Measurements from ENCODE around the gene PACRG.

PACRG gene

GRCh38 chr6:162856885-162857284, 129.1 kb downstream of the PACRG start:
- Histone ChIP-seq H3K27me3 (ENCODE audit: control insufficient read depth, insufficient read depth, low read length) (no peaks in the 10 kb centered on the region), H3K27ac (ENCODE audit: low read length) (peak overlapping the region; percentile 47), H3K36me3 (ENCODE audit: control insufficient read depth, insufficient read depth, low read length) (no peaks in the 10 kb centered on the region), H3K4me1 (ENCODE audit: control insufficient read depth, insufficient read depth, low read length) (peaks cover 2% of the 10 kb centered on the region; the same call in 1 of the 2 replicates), H3K9me3 (ENCODE audit: control insufficient read depth, insufficient read depth, low read length) (no peaks in the 10 kb centered on the region), H3K4me3 (ENCODE audit: low read length) (no peak overlapping the region)
- WGBS (ENCODE audit: insufficient coverage, insufficient read length): no CpG with 5 or more reads among the region's 7 CpGs
- peak; percentile 75 for DNase-seq (ENCODE audit: low read depth, low spot score)

- Histone ChIP-seq H3K27ac (ENCODE audit: low read length) (peak overlapping the region; percentile 47), H3K4me1 (ENCODE audit: control insufficient read depth, insufficient read depth, low read length) (peaks cover 2% of the 10 kb centered on the region; the same call in 1 of the 2 replicates), H3K9me3 (ENCODE audit: control insufficient read depth, insufficient read depth, low read length) (no peaks in the 10 kb centered on the region), H3K27me3 (ENCODE audit: control insufficient read depth, insufficient read depth, low read length) (no peaks in the 10 kb centered on the region), H3K4me3 (ENCODE audit: low read length) (no peak overlapping the region), H3K36me3 (ENCODE audit: control insufficient read depth, insufficient read depth, low read length) (no peaks in the 10 kb centered on the region)
- WGBS (ENCODE audit: insufficient coverage, insufficient read length): no CpG with 5 or more reads among the region's 2 CpGs
- DNase-seq (ENCODE audit: low read depth, low spot score): no peak
Observed at GRCh38 chr6:162857326-162857725, 129.6 kb downstream of the PACRG start.

DNA sequence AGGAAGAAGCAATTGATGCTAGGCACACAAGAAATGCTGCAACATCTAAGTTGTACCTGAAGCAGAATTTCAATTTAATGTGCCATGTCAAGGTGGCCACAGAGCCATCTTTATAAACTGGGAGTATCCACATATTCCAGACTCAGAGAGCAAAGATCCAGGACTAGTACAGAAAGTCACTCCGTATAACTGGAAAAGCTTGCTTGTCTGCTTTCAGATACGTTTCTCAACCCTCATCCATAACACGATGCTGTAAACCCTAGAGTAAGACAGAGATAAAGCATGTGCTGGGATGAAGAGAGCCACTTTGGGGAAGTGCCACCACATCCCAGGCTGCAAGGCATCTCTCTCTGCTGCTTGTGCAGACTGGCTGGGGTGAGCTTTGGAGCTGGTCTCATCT, 134.7 kb downstream of the PACRG start:
- WGBS (ENCODE audit: insufficient coverage, insufficient read length): no CpG with 5 or more reads among the region's 3 CpGs
- no peaks in the 10 kb centered on the region for H3K9me3 ChIP-seq (ENCODE audit: control insufficient read depth, insufficient read depth, low read length)
- no peak overlapping the region for H3K4me3 ChIP-seq (ENCODE audit: low read length)
- H3K36me3 ChIP-seq (ENCODE audit: control insufficient read depth, insufficient read depth, low read length): no peaks in the 10 kb centered on the region
- H3K27ac ChIP-seq (ENCODE audit: low read length): no peak overlapping the region
- H3K27me3 ChIP-seq (ENCODE audit: control insufficient read depth, insufficient read depth, low read length): no peaks in the 10 kb centered on the region
- no peaks in the 10 kb centered on the region; the same call in 1 of the 2 replicates for H3K4me1 ChIP-seq (ENCODE audit: control insufficient read depth, insufficient read depth, low read length)
- no peak for DNase-seq (ENCODE audit: low read depth, low spot score)

DNA sequence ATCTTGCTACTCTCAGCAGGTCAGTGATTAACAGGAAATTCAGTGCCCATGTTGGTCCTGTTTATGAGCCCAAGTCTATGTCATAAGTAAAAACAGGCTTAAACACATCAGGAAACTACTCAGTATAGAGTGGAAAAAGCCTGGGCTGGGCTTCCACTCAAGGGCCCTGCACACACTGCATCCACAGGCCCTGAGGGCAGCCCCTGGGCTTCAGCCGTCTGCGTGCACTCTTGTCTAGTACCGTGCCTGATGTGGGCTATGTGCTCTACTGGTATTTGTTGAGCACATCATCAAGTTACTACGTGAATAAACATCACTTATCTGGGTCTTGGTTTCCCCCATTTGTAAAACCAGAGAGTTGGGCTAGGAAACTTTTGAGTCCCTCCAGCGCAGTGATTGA, 135.2 kb downstream of the PACRG start:
- no CpG with 5 or more reads among the region's 5 CpGs for WGBS (ENCODE audit: insufficient coverage, insufficient read length)
- Histone ChIP-seq H3K36me3 (ENCODE audit: control insufficient read depth, insufficient read depth, low read length) (no peaks in the 10 kb centered on the region), H3K4me1 (ENCODE audit: control insufficient read depth, insufficient read depth, low read length) (no peaks in the 10 kb centered on the region), H3K27ac (ENCODE audit: low read length) (no peak overlapping the region), H3K27me3 (ENCODE audit: control insufficient read depth, insufficient read depth, low read length) (no peaks in the 10 kb centered on the region), H3K9me3 (ENCODE audit: control insufficient read depth, insufficient read depth, low read length) (no peaks in the 10 kb centered on the region), H3K4me3 (ENCODE audit: low read length) (no peak overlapping the region)
- DNase-seq (ENCODE audit: low read depth, low spot score): no peak

GRCh38 chr6:162863821-162864220, 136.0 kb downstream of the PACRG start:
- H3K36me3 ChIP-seq (ENCODE audit: control insufficient read depth, insufficient read depth, low read length): no peaks in the 10 kb centered on the region
- H3K4me3 ChIP-seq (ENCODE audit: low read length): no peak overlapping the region
- no peaks in the 10 kb centered on the region for H3K27me3 ChIP-seq (ENCODE audit: control insufficient read depth, insufficient read depth, low read length)
- no peaks in the 10 kb centered on the region for H3K4me1 ChIP-seq (ENCODE audit: control insufficient read depth, insufficient read depth, low read length)
- WGBS (ENCODE audit: insufficient coverage, insufficient read length): 100% methylated on average over 1 of the region's 1 CpG
- no peak overlapping the region for H3K27ac ChIP-seq (ENCODE audit: low read length)
- H3K9me3 ChIP-seq (ENCODE audit: control insufficient read depth, insufficient read depth, low read length): no peaks in the 10 kb centered on the region
- DNase-seq (ENCODE audit: low read depth, low spot score): no peak

DNA sequence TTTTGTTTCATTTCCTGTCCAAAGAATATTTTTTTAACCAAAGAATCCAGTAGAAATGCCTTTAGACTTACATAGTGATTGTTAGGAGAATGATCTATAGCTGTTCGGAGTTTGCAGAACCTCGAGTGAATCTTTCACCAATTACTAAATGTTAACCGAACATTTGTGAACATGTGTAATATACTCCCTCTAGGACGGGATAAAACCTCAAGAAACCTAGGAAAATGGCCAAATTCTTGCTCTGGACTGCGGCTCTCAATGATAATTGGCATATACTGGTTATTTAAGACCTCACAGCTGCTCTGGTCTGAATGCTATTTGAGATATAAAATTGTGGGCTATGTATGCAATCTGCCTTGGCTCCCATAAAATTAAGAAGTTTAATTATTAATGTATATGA, 137.1 kb downstream of the PACRG start:
- H3K4me1 ChIP-seq (ENCODE audit: control insufficient read depth, insufficient read depth, low read length): no peaks in the 10 kb centered on the region
- H3K4me3 ChIP-seq (ENCODE audit: low read length): no peak overlapping the region
- no peak overlapping the region for H3K27ac ChIP-seq (ENCODE audit: low read length)
- H3K9me3 ChIP-seq (ENCODE audit: control insufficient read depth, insufficient read depth, low read length): no peaks in the 10 kb centered on the region
- no peaks in the 10 kb centered on the region for H3K36me3 ChIP-seq (ENCODE audit: control insufficient read depth, insufficient read depth, low read length)
- H3K27me3 ChIP-seq (ENCODE audit: control insufficient read depth, insufficient read depth, low read length): no peaks in the 10 kb centered on the region
- no CpG with 5 or more reads among the region's 5 CpGs for WGBS (ENCODE audit: insufficient coverage, insufficient read length)
- DNase-seq (ENCODE audit: low read depth, low spot score): no peak

GRCh38 chr6:162866656-162867055, 138.9 kb downstream of the PACRG start:
- no peaks in the 10 kb centered on the region for H3K36me3 ChIP-seq (ENCODE audit: control insufficient read depth, insufficient read depth, low read length)
- no peak overlapping the region for H3K4me3 ChIP-seq (ENCODE audit: low read length)
- WGBS (ENCODE audit: insufficient coverage, insufficient read length): no CpG with 5 or more reads among the region's 1 CpG
- H3K9me3 ChIP-seq (ENCODE audit: control insufficient read depth, insufficient read depth, low read length): no peaks in the 10 kb centered on the region
- no peaks in the 10 kb centered on the region for H3K27me3 ChIP-seq (ENCODE audit: control insufficient read depth, insufficient read depth, low read length)
- H3K4me1 ChIP-seq (ENCODE audit: control insufficient read depth, insufficient read depth, low read length): no peaks in the 10 kb centered on the region
- no peak for DNase-seq (ENCODE audit: low read depth, low spot score)
- no peak overlapping the region for H3K27ac ChIP-seq (ENCODE audit: low read length)

- no peaks in the 10 kb centered on the region for H3K9me3 ChIP-seq (ENCODE audit: control insufficient read depth, insufficient read depth, low read length)
- no peak overlapping the region for H3K4me3 ChIP-seq (ENCODE audit: low read length)
- H3K27ac ChIP-seq (ENCODE audit: low read length): no peak overlapping the region
- H3K4me1 ChIP-seq (ENCODE audit: control insufficient read depth, insufficient read depth, low read length): no peaks in the 10 kb centered on the region
- H3K36me3 ChIP-seq (ENCODE audit: control insufficient read depth, insufficient read depth, low read length): no peaks in the 10 kb centered on the region
- no peaks in the 10 kb centered on the region for H3K27me3 ChIP-seq (ENCODE audit: control insufficient read depth, insufficient read depth, low read length)
- no peak for DNase-seq (ENCODE audit: low read depth, low spot score)
- WGBS (ENCODE audit: insufficient coverage, insufficient read length): no CpG with 5 or more reads among the region's 18 CpGs
Observed at GRCh38 chr6:162868397-162868796, 140.6 kb downstream of the PACRG start.

DNA sequence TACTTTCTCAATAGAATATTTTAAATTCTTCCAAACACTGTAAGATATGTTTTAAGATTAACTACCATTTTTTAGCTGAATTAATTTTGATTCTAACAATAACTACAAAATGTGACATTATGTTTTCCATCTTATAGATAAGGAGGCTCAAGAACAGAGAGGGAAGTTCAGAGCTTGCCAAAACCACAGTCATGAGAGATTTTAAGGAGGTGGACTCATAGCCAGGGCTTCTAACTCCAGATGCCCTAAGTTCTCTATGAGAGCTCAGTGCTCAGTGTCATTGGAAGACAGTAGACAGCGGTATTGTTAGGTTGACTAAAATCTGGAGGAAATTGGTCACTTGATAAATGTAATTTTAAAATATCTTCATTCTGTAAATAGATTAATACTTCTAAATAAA, 144.2 kb downstream of the PACRG start:
- Histone ChIP-seq H3K27ac (ENCODE audit: low read length) (no peak overlapping the region), H3K4me3 (ENCODE audit: low read length) (no peak overlapping the region), H3K36me3 (ENCODE audit: control insufficient read depth, insufficient read depth, low read length) (no peaks in the 10 kb centered on the region), H3K27me3 (ENCODE audit: control insufficient read depth, insufficient read depth, low read length) (no peaks in the 10 kb centered on the region), H3K9me3 (ENCODE audit: control insufficient read depth, insufficient read depth, low read length) (no peaks in the 10 kb centered on the region), H3K4me1 (ENCODE audit: control insufficient read depth, insufficient read depth, low read length) (no peaks in the 10 kb centered on the region)
- WGBS (ENCODE audit: insufficient coverage, insufficient read length): no CpG with 5 or more reads among the region's 1 CpG
- no peak for DNase-seq (ENCODE audit: low read depth, low spot score)

GRCh38 chr6:162873537-162873936, 145.8 kb downstream of the PACRG start:
- Histone ChIP-seq H3K4me1 (ENCODE audit: control insufficient read depth, insufficient read depth, low read length) (no peaks in the 10 kb centered on the region), H3K27ac (ENCODE audit: low read length) (no peak overlapping the region), H3K27me3 (ENCODE audit: control insufficient read depth, insufficient read depth, low read length) (no peaks in the 10 kb centered on the region), H3K4me3 (ENCODE audit: low read length) (no peak overlapping the region), H3K36me3 (ENCODE audit: control insufficient read depth, insufficient read depth, low read length) (no peaks in the 10 kb centered on the region), H3K9me3 (ENCODE audit: control insufficient read depth, insufficient read depth, low read length) (no peaks in the 10 kb centered on the region)
- no CpG with 5 or more reads among the region's 2 CpGs for WGBS (ENCODE audit: insufficient coverage, insufficient read length)
- DNase-seq (ENCODE audit: low read depth, low spot score): no peak

GRCh38 chr6:162875070-162875469, 147.3 kb downstream of the PACRG start:
- Histone ChIP-seq H3K4me3 (ENCODE audit: low read length) (no peak overlapping the region), H3K36me3 (ENCODE audit: control insufficient read depth, insufficient read depth, low read length) (no peaks in the 10 kb centered on the region), H3K27ac (ENCODE audit: low read length) (no peak overlapping the region), H3K4me1 (ENCODE audit: control insufficient read depth, insufficient read depth, low read length) (no peaks in the 10 kb centered on the region), H3K27me3 (ENCODE audit: control insufficient read depth, insufficient read depth, low read length) (no peaks in the 10 kb centered on the region), H3K9me3 (ENCODE audit: control insufficient read depth, insufficient read depth, low read length) (no peaks in the 10 kb centered on the region)
- DNase-seq (ENCODE audit: low read depth, low spot score): no peak
- WGBS (ENCODE audit: insufficient coverage, insufficient read length): no CpG with 5 or more reads among the region's 2 CpGs
